AG08396 (cell line): Measurements from ENCODE around the gene BTNL3.
"Not testable (repeated sequence)": the region's sequence is repeated elsewhere in the genome, so short reads cannot be mapped to it uniquely, and the experiment has no call there.

Source experiments
- DNase-seq: peaks from one replicate; pipeline ENCODE4 v3.0.0; 2012; ENCODE audit warnings: low spot score, mixed read lengths

BTNL3 gene

GRCh38 chr5:180988592-180988991, at the start of gene BTNL3:
Gene BTNL3 (plus strand): TSS chr5:180988846. CDS start chr5:180989029, 183 bp downstream.
- no peak for DNase-seq

GRCh38 chr5:180950291-180950949, 38.2 kb upstream of the BTNL3 start:
- no peak for DNase-seq

GRCh38 chr5:180959661-180960060, 29.0 kb upstream of the BTNL3 start:
- no peak for DNase-seq

- no peak for DNase-seq
Measured at GRCh38 chr5:180960209-180960608, 28.4 kb upstream of the BTNL3 start.

GRCh38 chr5:180969406-180969805, 19.2 kb upstream of the BTNL3 start:
- DNase-seq, result no peak

GRCh38 chr5:180970336-180970735, 18.3 kb upstream of the BTNL3 start:
- no peak for DNase-seq

- DNase-seq, result no peak
Measured at GRCh38 chr5:180970875-180971274, 17.8 kb upstream of the BTNL3 start.

GRCh38 chr5:180974612-180975315, 13.9 kb upstream of the BTNL3 start:
- no peak for DNase-seq

GRCh38 chr5:180975338-180975737, 13.3 kb upstream of the BTNL3 start:
- no peak for DNase-seq

GRCh38 chr5:180976518-180976917, 12.1 kb upstream of the BTNL3 start:
- no peak for DNase-seq

GRCh38 chr5:180977852-180978251, 10.8 kb upstream of the BTNL3 start:
- DNase-seq, result no peak

- DNase-seq, result no peak
Measured at GRCh38 chr5:180982008-180982741, 6.5 kb upstream of the BTNL3 start.

- no peak for DNase-seq
Measured at GRCh38 chr5:180988016-180988415, 630 bp upstream of the BTNL3 start.

GRCh38 chr5:180990086-180990881, 1.6 kb downstream of the BTNL3 start:
- no peak for DNase-seq

- no peak for DNase-seq
Measured at GRCh38 chr5:180990882-180991242, 2.2 kb downstream of the BTNL3 start.

- no peak for DNase-seq
Measured at GRCh38 chr5:181001947-181002346, 13.3 kb downstream of the BTNL3 start.

GRCh38 chr5:181005791-181006190, 17.1 kb downstream of the BTNL3 start:
- no peak for DNase-seq

- no peak for DNase-seq
Measured at GRCh38 chr5:181008136-181008535, 19.5 kb downstream of the BTNL3 start.

GRCh38 chr5:181010018-181010417, 21.4 kb downstream of the BTNL3 start:
- DNase-seq, result not testable (repeated sequence)

GRCh38 chr5:181014654-181015053, 26.0 kb downstream of the BTNL3 start:
- not testable (repeated sequence) for DNase-seq

GRCh38 chr5:181017448-181017847, 28.8 kb downstream of the BTNL3 start:
- not testable (repeated sequence) for DNase-seq

- no peak for DNase-seq
Measured at GRCh38 chr5:181020688-181021087, 32.0 kb downstream of the BTNL3 start.
